Measurements from ENCODE around the gene TBPL1.

The TBPL1 gene

DNA sequence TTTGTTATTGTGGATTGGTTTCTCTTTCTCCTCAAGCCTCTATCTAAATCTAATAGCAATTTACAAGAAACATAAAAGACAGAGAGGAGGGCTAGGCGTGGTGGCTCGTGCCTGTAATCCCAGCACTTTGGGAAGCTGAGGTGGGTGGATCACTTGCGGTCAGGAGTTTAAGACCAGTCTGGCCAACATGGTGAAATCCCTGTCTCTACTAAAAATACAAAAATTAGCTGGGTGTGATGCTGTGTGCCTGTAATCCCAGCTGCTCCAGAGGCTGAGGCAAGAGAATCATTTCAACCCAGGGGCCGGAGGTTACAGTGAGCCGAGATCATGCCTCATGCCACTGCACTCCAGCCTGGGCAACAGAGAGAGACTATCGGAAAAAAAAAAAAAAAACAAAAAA is 52.8 kb downstream of the TBPL1 start:
- DNase-seq (ENCODE audit: low spot score), result no peak
- no peak for FAIRE-seq

DNA sequence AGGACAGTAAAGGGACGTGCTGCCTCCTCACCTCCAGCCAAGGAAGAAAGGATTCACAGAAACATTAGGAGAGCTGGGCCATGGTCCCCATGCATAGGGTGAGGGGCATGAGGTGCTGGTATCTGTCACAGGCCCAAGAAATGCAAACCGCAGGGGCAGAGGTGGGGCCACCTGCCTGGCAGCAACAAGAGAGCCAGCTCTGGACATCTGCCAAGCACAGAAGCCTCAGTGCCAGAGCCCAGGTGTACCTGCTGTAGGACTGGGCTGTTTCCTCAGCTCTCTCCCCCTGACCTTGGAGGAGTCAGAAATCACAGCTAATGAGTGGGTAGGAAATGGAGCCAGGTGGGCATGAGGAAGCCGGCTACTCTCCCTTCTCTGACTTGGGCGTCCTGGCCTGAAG is 54.1 kb downstream of the TBPL1 start:
- DNase-seq (ENCODE audit: low spot score), result no peak
- no peak for FAIRE-seq

DNA sequence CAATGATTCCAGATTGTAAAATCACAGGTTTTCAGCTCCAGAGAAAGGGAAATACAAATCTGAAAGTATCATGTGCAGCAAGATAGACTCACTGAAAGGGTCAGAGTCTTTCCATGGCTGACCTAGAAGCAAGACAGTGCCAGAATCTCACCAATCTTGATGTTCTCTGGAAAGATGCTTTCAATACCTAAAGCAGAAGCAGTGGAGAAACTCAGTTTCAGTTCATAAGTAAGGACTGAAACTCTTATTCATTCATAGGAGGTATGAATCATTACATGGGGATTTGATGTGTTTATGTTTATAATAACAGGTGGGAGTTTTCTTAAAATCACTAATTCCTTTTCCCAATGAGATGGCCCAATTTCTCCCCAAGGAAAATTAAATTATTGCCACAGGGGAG is 56.9 kb downstream of the TBPL1 start:
- DNase-seq (ENCODE audit: low spot score) (no peak), FAIRE-seq (no peak)

DNA sequence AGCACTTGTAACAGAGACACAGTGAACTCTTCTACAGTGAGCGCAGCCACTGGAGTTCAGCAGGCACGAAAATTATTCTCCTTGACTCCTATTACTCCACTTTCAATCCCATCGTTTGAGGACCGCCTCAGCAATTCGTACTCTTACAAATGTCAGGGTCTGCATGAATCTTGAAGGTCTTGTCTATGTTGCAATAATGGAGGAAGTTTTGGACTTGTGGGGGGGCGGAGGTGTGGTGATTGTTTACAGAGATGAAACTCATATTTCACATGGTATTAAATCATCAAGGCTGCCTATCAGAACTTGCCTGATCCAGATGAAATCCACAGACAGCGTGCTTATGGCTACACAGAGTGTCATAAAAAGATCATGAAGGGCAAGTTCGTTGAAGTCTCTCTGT is 57.4 kb downstream of the TBPL1 start:
- DNase-seq (ENCODE audit: low spot score) (no peak), FAIRE-seq (peak; percentile 9)

DNA sequence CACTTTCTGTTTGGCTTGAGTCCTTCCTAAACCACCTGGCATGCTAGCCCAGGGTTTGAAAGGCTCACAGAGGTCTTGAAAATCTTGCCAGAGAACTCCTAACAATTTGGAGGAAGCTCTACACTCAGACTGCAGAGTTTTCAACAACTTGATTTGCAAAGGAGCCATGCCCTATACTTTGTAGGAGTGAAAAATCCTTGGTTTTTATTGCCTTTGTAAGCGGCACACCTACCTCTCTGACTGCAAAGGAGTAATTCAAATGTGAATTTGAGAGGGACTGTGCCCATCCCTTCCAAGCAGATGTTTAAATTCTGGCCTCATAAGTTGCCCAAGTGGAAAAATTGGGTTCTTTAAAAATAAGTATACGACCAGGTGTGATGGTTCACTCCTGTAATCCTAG is 58.0 kb downstream of the TBPL1 start:
- DNase-seq (ENCODE audit: low spot score) (no peak), FAIRE-seq (no peak)

DNA sequence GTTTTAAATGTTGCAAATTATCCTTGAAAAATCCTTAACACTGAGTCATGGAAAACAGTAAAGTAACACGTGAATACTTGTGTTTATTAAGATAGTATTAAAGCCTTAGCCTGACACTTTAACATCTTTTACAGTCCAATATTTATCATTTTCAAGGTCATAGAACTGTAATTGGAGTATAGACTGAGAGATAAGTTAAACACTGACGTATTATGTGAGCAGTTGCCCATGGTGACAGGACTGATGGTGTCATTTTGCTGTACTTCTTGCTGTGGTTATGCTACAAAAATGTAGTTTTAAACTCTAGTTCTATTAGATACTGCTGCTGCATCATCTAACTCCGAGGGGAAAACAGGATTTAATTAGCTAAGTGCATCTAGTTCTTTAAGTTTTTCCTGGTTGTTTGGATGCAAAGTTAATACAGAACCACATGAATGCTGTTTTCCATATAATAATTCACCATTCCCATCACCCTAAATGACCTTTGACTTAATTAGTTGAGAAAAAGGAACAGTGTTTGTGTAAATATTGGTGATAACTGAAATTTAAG is 61.6 kb downstream of the TBPL1 start:
- FAIRE-seq (no peak), DNase-seq (ENCODE audit: low spot score) (no peak)

DNA sequence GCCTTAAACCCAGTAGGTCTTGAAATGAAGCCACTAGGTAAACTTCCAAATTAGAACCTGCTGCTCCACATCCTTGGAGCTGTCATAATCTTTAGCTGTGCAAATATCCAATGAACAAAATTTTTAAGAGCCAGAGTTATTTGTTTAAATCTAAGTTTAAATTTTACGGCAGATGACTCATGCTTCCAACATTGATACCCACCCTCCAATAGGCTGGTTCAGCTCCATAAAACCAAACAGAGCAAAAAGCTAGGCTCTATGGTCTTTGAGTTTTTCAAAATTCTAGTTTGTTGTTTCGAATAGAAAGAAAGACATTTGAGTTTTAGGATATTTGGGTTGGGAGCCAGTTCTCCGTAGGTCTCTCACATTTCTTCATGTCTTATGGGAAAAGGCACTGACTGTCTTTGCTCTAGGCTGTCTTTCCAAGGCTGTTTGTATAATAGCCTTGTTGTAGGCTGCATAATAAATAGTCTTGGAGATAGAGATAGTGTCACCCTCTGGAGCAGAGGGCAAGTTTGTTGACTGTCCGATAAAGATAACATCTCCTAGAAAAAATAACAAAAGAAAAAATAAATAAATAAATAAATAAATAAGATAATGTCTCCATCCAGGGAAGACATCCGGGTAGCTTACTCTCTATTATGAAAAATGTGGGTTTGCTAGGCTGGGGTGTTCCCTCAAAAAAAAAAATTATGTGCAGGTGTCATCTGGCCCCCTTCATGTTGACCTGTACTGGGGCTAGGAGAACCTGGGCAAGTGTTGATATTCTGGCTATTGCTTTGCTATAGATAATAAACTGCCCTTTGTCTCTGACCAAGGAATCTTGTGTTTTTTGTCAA is 62.9 kb downstream of the TBPL1 start:
- no peak for DNase-seq (ENCODE audit: low spot score)
- FAIRE-seq, result no peak

DNA sequence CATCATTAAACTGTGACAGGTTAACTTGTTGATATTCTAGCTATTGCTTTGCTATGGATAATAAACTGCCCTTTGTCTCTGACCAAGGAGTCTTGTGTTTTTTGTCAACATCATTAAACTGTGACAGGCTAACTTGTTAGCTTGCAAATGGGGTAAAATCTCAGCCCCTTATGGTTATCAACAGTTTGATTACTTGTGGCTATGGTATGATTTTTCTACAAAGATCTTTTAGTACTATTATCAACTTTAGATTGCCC is 63.5 kb downstream of the TBPL1 start:
- DNase-seq (ENCODE audit: low spot score) (no peak), FAIRE-seq (no peak)

DNA sequence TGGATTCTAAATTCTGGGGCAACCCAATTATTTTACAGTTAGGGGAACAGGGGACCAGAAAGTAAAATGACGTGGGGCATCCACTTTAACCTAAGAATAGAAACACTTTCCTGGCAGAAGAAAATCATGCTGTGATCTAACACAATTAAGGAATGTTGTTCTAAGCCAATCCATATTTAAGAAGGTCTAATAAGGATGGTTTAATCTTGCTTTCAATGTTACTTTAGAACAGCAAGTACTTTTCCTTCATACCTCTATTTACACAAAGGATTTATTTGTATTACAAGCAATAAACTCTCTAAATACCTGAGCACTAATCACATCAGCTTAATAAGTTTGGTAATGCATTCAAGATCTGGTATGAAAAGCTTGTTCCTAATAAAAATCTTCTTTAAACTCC is 67.0 kb downstream of the TBPL1 start:
- no peak for DNase-seq (ENCODE audit: low spot score)

DNA sequence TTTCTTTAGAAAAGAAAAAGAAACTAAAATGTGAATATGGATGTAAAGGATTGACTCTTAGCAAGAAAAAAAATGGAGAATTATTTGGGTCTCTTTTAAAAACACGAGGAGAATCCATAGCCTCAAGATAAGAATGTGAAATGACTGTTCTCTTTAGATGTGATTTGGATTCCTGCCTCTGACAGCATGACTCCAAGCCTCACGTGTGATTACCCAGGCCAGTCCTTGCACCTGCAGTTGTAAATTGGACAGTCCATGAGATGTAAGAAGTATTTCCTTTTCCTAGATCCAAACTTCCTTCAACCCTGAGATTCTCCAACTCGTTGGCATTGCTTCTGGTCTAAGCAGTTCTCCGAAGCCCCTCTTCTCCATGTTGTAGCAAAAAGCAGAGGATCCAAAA is 67.5 kb downstream of the TBPL1 start:
- DNase-seq (ENCODE audit: low spot score) (no peak), FAIRE-seq (no peak)

More for the DNA sequence above, 67.0 kb downstream of the TBPL1 start:
- FAIRE-seq, result no peak

DNA sequence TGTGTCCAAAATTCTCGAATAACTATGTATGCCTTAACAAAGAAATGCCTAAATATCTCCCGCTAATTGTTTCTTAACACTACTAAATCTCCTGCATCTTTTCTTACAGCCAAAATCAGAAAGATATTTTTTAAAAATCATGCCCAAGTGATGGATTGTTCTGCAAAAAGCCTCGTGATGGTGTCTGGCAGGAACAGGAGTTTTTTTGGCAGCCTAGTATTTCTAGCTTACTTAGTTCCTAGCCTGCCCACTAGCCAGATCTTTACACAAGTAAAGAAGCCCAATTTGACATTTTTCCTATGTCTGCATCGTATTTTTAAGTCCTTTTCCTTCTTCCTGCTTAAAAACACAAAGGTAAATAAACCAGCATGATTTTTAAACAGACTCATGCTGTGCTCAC is 67.9 kb downstream of the TBPL1 start:
- DNase-seq (ENCODE audit: low spot score) (no peak), FAIRE-seq (no peak)

DNA sequence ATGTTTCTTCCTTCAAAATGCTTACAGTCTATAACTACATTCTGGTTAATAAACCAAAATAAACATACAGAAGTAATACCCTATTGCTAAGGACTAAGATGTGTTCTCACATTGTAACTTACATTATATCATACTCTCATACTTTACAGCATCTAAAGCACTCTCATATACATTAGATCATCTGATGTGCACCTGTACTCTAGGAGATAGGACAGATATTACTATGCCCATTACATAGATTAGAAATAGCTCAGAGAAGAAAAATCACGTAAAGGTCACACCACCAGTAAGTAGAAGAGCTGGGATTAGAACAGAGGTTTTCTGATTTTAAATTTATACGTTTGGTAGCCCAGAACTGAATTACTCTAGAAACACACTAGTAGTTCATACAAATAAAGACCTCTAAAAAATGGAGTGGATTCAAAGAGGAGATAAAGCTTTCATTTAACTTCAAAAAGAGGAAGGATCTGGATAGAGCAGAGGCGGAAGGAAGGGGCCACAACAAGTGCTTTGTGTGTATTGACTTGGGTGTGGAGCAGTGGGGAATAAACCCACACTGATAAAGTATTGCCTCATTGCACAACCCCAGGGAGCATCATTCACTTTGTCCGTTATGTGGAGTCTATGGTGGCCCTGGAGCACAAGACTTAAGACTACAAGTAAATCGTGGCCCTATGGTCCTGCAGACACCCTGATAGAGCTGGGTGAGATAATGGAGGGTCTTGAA is 68.5 kb downstream of the TBPL1 start:
- FAIRE-seq (no peak), DNase-seq (ENCODE audit: low spot score) (no peak)

DNA sequence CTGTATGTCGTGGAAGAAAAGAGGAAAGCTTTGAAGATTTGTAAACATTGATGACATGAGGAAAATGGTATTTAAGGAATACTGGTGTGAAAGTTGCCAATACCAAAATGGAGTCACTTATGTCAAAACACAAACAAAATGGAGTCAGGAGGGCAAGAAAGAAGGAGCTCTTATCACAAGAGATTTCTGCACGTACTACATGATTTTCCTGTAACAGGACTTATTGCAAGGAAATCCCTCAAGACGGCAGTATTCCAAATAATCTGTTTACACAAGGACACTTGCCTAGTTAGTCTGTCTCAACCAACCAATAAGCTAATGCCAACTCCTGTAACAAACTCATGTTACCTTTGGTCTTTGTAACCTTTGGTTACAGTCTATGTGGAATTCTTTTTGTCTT is 69.6 kb downstream of the TBPL1 start:
- FAIRE-seq, result no peak

DNA sequence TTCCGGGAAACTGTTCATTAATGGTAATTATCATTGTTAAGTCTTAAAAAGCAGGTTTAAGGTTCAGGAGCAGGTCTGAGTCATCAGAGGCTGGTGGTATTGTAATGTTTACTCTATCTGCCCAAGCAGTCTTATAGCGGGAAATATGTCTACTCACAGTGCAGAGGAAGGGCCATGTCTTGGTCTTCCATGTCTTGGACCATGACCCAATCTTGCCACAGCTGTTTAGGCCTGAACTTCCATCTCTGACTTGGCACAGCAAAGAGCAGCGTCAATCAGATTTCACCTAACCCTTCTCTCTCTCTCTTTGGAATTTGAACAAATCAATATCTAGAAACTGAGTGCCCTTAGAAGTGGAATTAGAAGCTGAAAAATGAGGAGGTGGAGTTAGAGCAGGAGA is 73.6 kb downstream of the TBPL1 start:
- FAIRE-seq (no peak), DNase-seq (ENCODE audit: low spot score) (no peak)

More for the DNA sequence above, 69.6 kb downstream of the TBPL1 start:
- DNase-seq (ENCODE audit: low spot score), result no peak

DNA sequence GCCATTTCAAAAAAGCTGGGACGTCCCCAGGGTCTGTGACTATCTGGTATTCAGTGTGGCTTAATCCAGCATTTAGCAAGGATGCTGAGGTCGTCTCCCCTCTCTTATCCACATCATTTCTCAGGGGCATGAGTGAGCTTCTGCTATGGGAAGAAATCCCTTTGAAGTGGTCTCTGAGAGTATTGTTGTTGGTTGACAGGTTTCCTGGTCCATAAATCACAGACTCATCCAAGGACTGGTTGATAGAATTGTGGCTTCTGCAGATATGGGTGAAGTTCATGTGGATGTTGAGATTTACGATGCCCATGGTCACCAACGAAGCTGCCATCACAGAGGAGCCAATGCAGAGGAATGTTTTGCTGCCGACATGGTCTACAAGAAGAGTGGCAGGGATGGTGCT is 75.4 kb downstream of the TBPL1 start:
- DNase-seq (ENCODE audit: low spot score) (no peak), FAIRE-seq (no peak)

DNA sequence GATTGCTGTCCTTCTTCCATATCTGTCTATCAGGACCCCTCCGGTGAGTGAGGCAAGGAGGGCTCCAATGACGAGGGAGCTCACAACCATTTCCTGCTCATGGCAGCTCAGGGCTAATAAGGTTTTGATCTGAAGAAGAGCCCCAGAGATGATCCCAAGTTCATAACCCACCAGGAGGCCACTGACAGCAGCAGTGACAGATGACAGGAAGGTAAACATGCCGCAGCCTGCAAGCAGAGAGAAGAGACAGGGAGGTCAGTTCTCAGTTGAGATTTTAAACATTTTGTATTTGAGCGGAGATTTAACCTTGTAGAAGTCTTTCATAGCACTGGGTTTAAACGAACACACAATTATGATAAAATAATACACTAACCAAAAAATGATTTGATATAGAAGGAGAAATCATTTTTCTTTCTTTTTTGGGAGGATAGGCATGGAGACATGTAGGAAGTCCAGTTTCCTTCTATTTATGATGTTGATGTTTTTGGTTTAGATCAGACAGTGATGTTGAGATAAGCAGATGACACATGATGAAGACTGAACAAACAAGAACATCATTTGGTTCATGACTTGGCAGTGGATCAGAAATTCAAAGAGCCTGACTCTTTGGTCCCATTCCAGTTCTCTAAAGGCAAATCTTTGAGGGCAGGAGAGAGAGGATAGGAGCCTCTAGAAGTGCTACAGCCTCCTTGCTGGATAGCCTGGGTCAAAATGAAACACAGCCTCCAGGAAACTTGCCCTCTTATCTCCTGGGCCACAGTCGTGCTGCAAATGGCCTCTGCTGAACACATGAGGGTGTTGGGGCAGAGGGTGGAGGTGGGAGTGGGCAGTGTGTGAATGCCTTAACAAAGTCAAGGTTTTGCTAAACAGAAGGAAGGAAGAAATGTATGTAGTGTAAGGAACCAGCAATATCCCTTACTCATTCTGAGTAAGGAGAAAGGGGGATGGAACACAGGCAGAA is 76.8 kb downstream of the TBPL1 start:
- no peak for DNase-seq (ENCODE audit: low spot score)
- no peak for FAIRE-seq

DNA sequence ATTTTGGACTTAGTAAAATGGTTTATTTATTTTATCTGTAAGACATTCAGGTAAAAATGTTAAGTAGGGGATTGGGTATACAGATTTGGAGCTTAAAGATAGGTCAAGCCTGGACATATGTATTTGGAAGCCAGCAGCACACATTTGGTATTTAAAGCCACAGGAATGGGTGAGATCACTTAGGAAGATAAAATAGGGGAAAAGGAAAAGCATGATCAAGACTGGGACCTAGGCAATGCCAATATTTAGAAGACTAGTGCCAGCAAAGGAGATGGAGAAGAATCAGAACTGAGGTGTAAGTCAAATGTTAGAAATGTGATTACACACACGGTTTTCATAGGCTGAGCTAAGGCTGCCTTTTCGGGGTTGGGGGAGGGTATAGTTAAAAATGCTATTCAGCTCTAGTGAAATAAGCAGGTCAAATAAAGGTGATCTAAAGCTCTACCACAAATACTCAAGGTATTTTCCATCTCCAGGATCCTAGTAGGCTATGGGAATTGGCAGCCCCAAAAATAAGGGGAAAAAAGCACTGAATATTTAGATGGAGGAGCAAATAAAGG is 78.8 kb downstream of the TBPL1 start:
- FAIRE-seq (no peak), DNase-seq (ENCODE audit: low spot score) (peak; percentile 27)

DNA sequence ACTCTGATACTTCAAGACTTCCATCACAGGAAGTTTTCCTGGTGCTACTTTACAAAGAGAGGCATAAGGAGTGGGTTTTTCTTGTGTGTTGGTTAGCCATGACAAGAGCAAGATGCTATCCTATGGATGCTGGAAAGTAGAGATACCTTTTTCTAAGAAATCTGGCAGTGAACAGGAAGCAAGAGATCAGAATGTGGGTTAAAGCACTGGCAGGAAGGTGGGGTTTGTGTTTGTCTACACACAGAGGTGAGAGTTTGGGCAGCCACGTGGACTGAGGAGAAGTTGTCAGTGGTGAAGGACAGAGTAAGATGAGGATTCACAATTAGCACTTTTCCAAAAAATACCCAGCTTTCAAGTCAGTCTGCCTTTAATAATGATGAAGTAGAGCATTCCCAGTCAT is 81.5 kb downstream of the TBPL1 start:
- DNase-seq (ENCODE audit: low spot score) (no peak), FAIRE-seq (no peak)

DNA sequence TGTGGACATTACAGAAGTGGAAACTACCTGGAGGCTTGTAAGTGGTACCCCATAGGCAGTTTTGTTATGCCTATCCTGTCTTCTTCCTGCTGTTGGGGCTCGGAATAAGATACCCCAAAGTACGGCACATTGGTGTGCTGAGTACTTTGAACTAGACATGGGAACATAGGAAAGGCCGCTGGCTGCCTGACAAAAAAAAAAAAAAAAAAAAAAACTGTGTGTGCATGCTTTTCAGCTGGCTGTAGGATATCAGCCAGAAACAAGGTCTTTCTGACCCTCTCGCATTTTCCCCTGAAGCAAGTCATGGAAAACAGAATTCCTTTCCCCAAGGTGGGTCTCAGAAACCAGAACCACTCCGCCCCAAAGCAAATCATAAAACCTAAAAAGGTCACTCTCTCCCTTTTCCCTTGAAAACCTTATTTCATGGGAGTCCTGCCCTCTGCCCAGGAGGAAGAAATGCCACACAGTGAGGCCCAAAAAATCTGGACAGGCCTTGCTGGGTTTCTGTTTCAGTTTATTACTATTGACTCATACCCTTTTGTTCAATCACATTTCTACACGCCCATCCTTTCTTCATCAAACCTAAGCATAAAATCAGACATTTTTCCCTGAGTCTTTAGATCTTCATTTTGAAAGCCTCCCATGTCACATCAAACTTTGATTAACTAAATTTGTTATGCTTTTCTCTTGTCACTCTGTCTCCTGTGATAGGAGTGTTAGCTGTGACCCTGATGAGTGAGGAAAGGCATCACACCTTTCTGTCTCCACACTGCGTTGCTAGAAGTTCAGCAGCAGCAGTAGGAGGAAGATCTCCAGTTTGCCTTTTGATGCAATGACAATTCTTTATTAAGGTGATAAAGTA is 82.2 kb downstream of the TBPL1 start:
- no peak for DNase-seq (ENCODE audit: low spot score)
- FAIRE-seq, result no peak

DNA sequence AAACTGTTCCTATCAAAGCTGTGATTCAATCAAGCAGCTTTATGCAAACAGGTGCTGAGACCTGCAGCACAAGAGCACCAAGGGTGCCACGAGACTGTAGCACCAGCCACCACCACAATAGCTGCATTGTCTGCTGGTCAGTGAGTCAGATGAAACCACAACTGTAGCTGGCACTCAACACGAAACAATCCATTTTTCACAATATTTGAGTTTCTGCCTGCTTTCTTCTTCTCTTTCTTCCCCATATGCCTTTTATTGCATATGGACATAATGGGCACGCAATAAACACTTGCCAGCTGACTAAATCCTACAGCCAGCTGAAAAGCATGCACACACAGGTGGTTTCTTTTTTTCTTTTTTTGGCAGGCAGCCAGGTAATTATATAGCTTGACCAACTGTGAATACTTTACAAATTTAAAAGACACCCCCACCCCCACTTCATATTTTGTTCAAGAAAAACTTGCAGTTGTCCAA is 82.8 kb downstream of the TBPL1 start:
- DNase-seq (ENCODE audit: low spot score) (peak; percentile 86), FAIRE-seq (peak; percentile 96)

Measured in urothelium cell line (cell line).